Non-pigmented ciliary epithelial cell (primary cell): Measurements from ENCODE around the gene NAIF1.

ENCODE experiments used
- DNase-seq: peaks from one replicate; pipeline ENCODE4 v3.0.0-alpha.2; 2010; ENCODE audit warnings: low read depth

Gene NAIF1

GRCh38 chr9:128102196-128102595, 35.1 kb upstream of the NAIF1 start:
- no peak for DNase-seq

GRCh38 chr9:128101690-128102089, 34.6 kb upstream of the NAIF1 start:
- no peak for DNase-seq

- no peak for DNase-seq
Measured at GRCh38 chr9:128101231-128101661, 34.1 kb upstream of the NAIF1 start.

GRCh38 chr9:128100581-128100980, 33.5 kb upstream of the NAIF1 start:
- DNase-seq, result no peak

GRCh38 chr9:128099932-128100491, 32.9 kb upstream of the NAIF1 start:
- no peak for DNase-seq

GRCh38 chr9:128099231-128099931, 32.3 kb upstream of the NAIF1 start:
- DNase-seq, result no peak

GRCh38 chr9:128098297-128099230, 31.4 kb upstream of the NAIF1 start:
- peak; percentile 81 for DNase-seq

- no peak for DNase-seq
Measured at GRCh38 chr9:128097543-128098296, 30.6 kb upstream of the NAIF1 start.

GRCh38 chr9:128096616-128097536, 29.8 kb upstream of the NAIF1 start:
- no peak for DNase-seq

- no peak for DNase-seq
Measured at GRCh38 chr9:128094950-128095544, 27.9 kb upstream of the NAIF1 start.

GRCh38 chr9:128094166-128094949, 27.2 kb upstream of the NAIF1 start:
- DNase-seq, result peak; percentile 85

- no peak for DNase-seq
Measured at GRCh38 chr9:128093011-128093410, 25.9 kb upstream of the NAIF1 start.

GRCh38 chr9:128092199-128092977, 25.3 kb upstream of the NAIF1 start:
- DNase-seq, result no peak

- no peak for DNase-seq
Measured at GRCh38 chr9:128091571-128091970, 24.5 kb upstream of the NAIF1 start.

- no peak for DNase-seq
Measured at GRCh38 chr9:128091144-128091543, 24.0 kb upstream of the NAIF1 start.

- no peak for DNase-seq
Measured at GRCh38 chr9:128089299-128089698, 22.2 kb upstream of the NAIF1 start.

GRCh38 chr9:128088253-128088945, 21.3 kb upstream of the NAIF1 start:
- DNase-seq, result no peak

GRCh38 chr9:128087262-128087661, 20.1 kb upstream of the NAIF1 start:
- DNase-seq, result no peak
